Mesendoderm (in vitro differentiated cells): ENCODE measurements around the gene LRRC18.

ENCODE experiments used
- DNase-seq: peaks from one replicate; pipeline ENCODE4 v3.0.0; 2013
- H2AK5ac ChIP-seq: 2 replicates; pipeline ENCODE4 v1.6.1; 2013; ENCODE audit warnings: low read length, inconsistent platforms
- H2BK120ac ChIP-seq: 2 replicates; pipeline ENCODE4 v1.6.1; 2013; ENCODE audit warnings: low read depth, mild to moderate bottlenecking, low read length, moderate library complexity, mixed read lengths
- H2BK15ac ChIP-seq: replicated peaks from 2 replicates; pipeline ENCODE4 v1.6.1; 2013; ENCODE audit warnings: low read depth, mild to moderate bottlenecking, moderate library complexity
- H2BK5ac ChIP-seq: 2 replicates; pipeline ENCODE4 v1.6.1; 2013; ENCODE audit warnings: low read length, inconsistent platforms
- H3K18ac ChIP-seq: 2 replicates; pipeline ENCODE4 v1.6.1; 2013; ENCODE audit warnings: mild to moderate bottlenecking, low read length, mixed read lengths
- H3K23ac ChIP-seq: one replicate; pipeline ENCODE4 v1.6.1; 2013; ENCODE audit warnings: low read length
- H3K27ac ChIP-seq: 2 replicates; pipeline ENCODE4 v1.5.1; 2013; ENCODE audit warnings: low read depth, mild to moderate bottlenecking, inconsistent platforms, low read length, moderate library complexity
- H3K27me3 ChIP-seq: 2 replicates; pipeline ENCODE4 v1.6.1; 2013; ENCODE audit warnings: low read length, control low read depth, mild to moderate bottlenecking, inconsistent platforms; ENCODE audit not compliant: insufficient read depth, poor library complexity
- H3K36me3 ChIP-seq: 2 replicates; pipeline ENCODE4 v1.6.1; 2013; ENCODE audit warnings: low read length, inconsistent platforms; ENCODE audit not compliant: control insufficient read depth, insufficient read depth
- H3K4ac ChIP-seq: one replicate; pipeline ENCODE4 v1.6.1; 2013; ENCODE audit warnings: low read depth, mild to moderate bottlenecking, low read length, moderate library complexity
- H3K4me1 ChIP-seq: 2 replicates; pipeline ENCODE4 v1.6.1; 2013; ENCODE audit warnings: low read depth, low read length, inconsistent platforms; ENCODE audit not compliant: control insufficient read depth
- H3K4me2 ChIP-seq: 2 replicates; pipeline ENCODE4 v1.6.1; 2013; ENCODE audit warnings: low read length
- H3K4me3 ChIP-seq: 2 replicates; pipeline ENCODE4 v1.5.1; 2013; ENCODE audit warnings: mild to moderate bottlenecking, low read length
- H3K56ac ChIP-seq: one replicate; pipeline ENCODE4 v1.6.1; 2013; ENCODE audit warnings: low read length
- H3K79me1 ChIP-seq: 2 replicates; pipeline ENCODE4 v1.6.1; 2013; ENCODE audit warnings: low read length, inconsistent platforms
- H3K79me2 ChIP-seq: 2 replicates; pipeline ENCODE4 v1.6.1; 2013; ENCODE audit warnings: mild to moderate bottlenecking, low read length; ENCODE audit not compliant: control insufficient read depth, insufficient read depth
- H3K9ac ChIP-seq: 2 replicates; pipeline ENCODE4 v1.6.1; 2013; ENCODE audit warnings: low read length, inconsistent platforms
- H4K5ac ChIP-seq: one replicate; pipeline ENCODE4 v1.6.1; 2013; ENCODE audit warnings: low read length
- H4K8ac ChIP-seq: one replicate; pipeline ENCODE4 v1.6.1; 2013; ENCODE audit warnings: low read depth, mild to moderate bottlenecking, control low read depth, low read length, moderate library complexity
- WGBS: extraction: QIAGEN DNeasy Blood & Tissue Kit; methylation state at CpG from one replicate; pipeline ENCODE4 v1.1.7; 2013; ENCODE audit warnings: low lambda C conversion rate, missing lambda C conversion rate; ENCODE audit not compliant: insufficient coverage; ENCODE audit errors: extremely low coverage; 5-methylcytosine and 5-hydroxymethylcytosine counted together

Gene LRRC18

DNA sequence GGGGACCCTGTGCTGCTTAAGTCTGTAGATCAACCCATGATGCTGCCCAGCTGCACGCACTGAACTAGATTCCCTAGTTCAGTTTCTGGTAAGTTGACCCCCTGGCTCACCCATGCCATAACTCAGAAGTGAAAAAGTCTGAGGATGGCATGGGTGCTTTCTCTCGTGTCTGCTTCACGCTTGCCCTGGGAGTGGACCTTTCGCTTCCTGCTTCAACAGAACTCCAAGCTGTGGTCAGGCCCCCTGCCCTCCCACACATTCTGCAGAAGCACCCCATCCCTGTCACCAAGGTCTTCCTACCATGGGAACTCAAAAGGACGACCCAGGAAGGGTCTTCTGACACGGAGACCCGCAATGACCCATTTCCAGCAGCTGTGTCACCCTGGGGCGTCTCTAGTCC lies 39.9 kb downstream of the LRRC18 start:
- H3K36me3 ChIP-seq = no peaks in the 10 kb centered on the region
- H4K5ac ChIP-seq = no peak overlapping the region
- no CpG with 5 or more reads among the region's 8 CpGs for WGBS
- no peaks in the 10 kb centered on the region for H3K79me2 ChIP-seq
- no peak overlapping the region for H3K56ac ChIP-seq
- no peak overlapping the region for H2BK15ac ChIP-seq
- no peaks in the 10 kb centered on the region for H3K79me1 ChIP-seq
- H3K27me3 ChIP-seq = no peaks in the 10 kb centered on the region
- no peak overlapping the region for H3K23ac ChIP-seq
- H2BK120ac ChIP-seq = no peak overlapping the region
- H3K4me3 ChIP-seq = no peak overlapping the region
- H2BK5ac ChIP-seq = no peak overlapping the region
- H3K4me2 ChIP-seq = no peak overlapping the region
- no peak overlapping the region for H3K4ac ChIP-seq
- no peak overlapping the region for H4K8ac ChIP-seq
- H3K4me1 ChIP-seq = no peaks in the 10 kb centered on the region
- no peak for DNase-seq
- H3K18ac ChIP-seq = no peak overlapping the region
- H3K27ac ChIP-seq = no peak overlapping the region
- no peak overlapping the region for H3K9ac ChIP-seq
- H2AK5ac ChIP-seq = no peak overlapping the region

DNA sequence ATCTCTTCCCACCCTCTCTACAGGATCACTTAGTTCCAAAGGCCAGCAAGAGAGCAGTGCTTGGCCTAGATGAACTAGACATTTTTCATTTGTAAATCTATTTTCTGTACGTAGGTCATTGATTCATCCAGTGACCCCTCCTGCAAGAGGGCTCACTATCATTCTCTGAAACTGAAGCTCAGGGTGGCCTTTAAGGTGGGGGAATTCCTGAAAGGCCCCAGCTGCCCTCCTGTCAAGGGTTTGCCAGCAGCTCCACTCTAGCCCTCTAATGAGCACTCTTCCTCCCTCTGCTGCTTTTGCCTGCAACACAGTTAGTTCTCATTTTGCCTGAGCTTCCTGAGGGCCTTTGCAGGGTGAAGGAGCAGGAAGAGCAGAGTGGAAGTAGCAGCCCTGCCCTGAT lies 41.2 kb downstream of the LRRC18 start:
- no peak for DNase-seq
- Histone ChIP-seq H3K18ac (no peak overlapping the region), H3K79me2 (no peaks in the 10 kb centered on the region), H3K4me3 (no peak overlapping the region), H2BK120ac (no peak overlapping the region), H2AK5ac (no peak overlapping the region), H3K23ac (no peak overlapping the region), H3K36me3 (no peaks in the 10 kb centered on the region), H4K5ac (no peak overlapping the region), H3K9ac (no peak overlapping the region), H3K27ac (no peak overlapping the region), H3K56ac (no peak overlapping the region), H4K8ac (no peak overlapping the region), H3K79me1 (no peaks in the 10 kb centered on the region), H3K4me2 (no peak overlapping the region), H2BK5ac (no peak overlapping the region), H3K4me1 (no peaks in the 10 kb centered on the region), H3K4ac (no peak overlapping the region), H2BK15ac (no peak overlapping the region), H3K27me3 (no peaks in the 10 kb centered on the region)
- WGBS = no CpG with 5 or more reads among the region's 1 CpG

DNA sequence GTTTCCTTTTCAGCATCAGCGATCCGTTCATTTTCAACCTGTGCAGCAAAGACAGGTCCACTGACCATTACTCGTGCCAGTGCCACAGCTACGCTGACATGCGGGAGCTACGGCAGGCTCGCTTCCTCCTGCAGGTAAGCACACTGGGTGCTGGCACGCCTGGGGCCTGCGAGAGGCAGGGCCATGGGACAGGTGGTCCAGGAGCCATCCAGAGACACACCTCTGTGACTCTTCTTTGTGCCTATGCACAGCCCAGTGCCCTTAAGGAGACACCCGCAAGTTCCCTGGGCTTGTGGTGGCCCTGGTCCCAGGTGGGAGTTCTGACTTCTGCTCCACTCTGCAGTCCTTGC lies 42.2 kb downstream of the LRRC18 start:
- H3K79me1 ChIP-seq = no peaks in the 10 kb centered on the region
- no peak for DNase-seq
- H3K4me1 ChIP-seq = no peaks in the 10 kb centered on the region
- no peak overlapping the region for H3K56ac ChIP-seq
- no peaks in the 10 kb centered on the region for H3K79me2 ChIP-seq
- no peak overlapping the region for H3K23ac ChIP-seq
- no peaks in the 10 kb centered on the region for H3K27me3 ChIP-seq
- H3K4me2 ChIP-seq = no peak overlapping the region
- no CpG with 5 or more reads among the region's 10 CpGs for WGBS
- no peak overlapping the region for H2AK5ac ChIP-seq
- no peak overlapping the region for H2BK5ac ChIP-seq
- no peak overlapping the region for H3K4me3 ChIP-seq
- no peak overlapping the region for H4K8ac ChIP-seq
- H2BK120ac ChIP-seq = no peak overlapping the region
- H3K36me3 ChIP-seq = no peaks in the 10 kb centered on the region
- H3K18ac ChIP-seq = no peak overlapping the region
- no peak overlapping the region for H3K9ac ChIP-seq
- no peak overlapping the region for H2BK15ac ChIP-seq
- H3K4ac ChIP-seq = no peak overlapping the region
- H4K5ac ChIP-seq = no peak overlapping the region
- no peak overlapping the region for H3K27ac ChIP-seq

- Histone ChIP-seq H2BK120ac (no peak overlapping the region), H3K56ac (no peak overlapping the region), H2BK5ac (no peak overlapping the region), H3K9ac (no peak overlapping the region), H2BK15ac (no peak overlapping the region), H3K18ac (no peak overlapping the region), H2AK5ac (no peak overlapping the region), H3K23ac (no peak overlapping the region), H3K4me3 (no peak overlapping the region), H3K36me3 (no peaks in the 10 kb centered on the region), H3K4me1 (no peaks in the 10 kb centered on the region), H3K27me3 (no peaks in the 10 kb centered on the region), H4K8ac (no peak overlapping the region), H3K79me2 (no peaks in the 10 kb centered on the region), H4K5ac (no peak overlapping the region), H3K4ac (no peak overlapping the region), H3K79me1 (no peaks in the 10 kb centered on the region), H3K27ac (no peak overlapping the region), H3K4me2 (no peak overlapping the region)
- WGBS = no CpG with 5 or more reads among the region's 13 CpGs
- no peak for DNase-seq
These were observed 42.7 kb downstream of the LRRC18 start for GRCh38 chr10:48896756-48897440.

DNA sequence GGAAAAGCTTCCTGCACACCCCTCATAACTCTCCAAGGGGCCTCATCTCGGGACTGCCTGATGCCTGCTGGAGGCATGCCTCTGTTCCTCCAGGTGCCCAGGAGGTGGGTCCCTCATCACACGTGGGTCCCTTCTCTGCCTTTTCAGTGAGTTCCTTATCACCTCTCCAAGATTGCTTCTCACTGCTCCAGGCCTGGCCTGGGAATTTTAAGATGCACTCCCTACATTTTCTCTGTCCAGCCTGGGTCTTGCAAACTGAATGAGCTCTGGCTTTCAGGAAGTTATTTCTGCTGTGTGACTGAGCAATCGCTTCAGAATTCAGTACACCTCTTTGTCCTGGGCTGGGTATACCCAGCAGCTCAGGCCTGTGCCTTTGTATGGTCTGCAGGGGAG lies 43.8 kb downstream of the LRRC18 start:
- H3K18ac ChIP-seq = no peak overlapping the region
- no peak overlapping the region for H3K4ac ChIP-seq
- H3K79me1 ChIP-seq = no peaks in the 10 kb centered on the region
- H4K8ac ChIP-seq = no peak overlapping the region
- H3K4me3 ChIP-seq = no peak overlapping the region
- no peak overlapping the region for H3K9ac ChIP-seq
- H3K56ac ChIP-seq = no peak overlapping the region
- no peaks in the 10 kb centered on the region for H3K79me2 ChIP-seq
- no peak overlapping the region for H3K23ac ChIP-seq
- WGBS = no CpG with 5 or more reads among the region's 3 CpGs
- H2BK120ac ChIP-seq = no peak overlapping the region
- no peaks in the 10 kb centered on the region for H3K4me1 ChIP-seq
- no peaks in the 10 kb centered on the region for H3K27me3 ChIP-seq
- no peak overlapping the region for H2AK5ac ChIP-seq
- no peak overlapping the region for H3K27ac ChIP-seq
- H3K4me2 ChIP-seq = no peak overlapping the region
- H4K5ac ChIP-seq = no peak overlapping the region
- no peak for DNase-seq
- no peak overlapping the region for H2BK5ac ChIP-seq
- H3K36me3 ChIP-seq = no peaks in the 10 kb centered on the region
- H2BK15ac ChIP-seq = no peak overlapping the region
